Mucosa of rectum (tissue), 2 donors: ENCODE measurements around the gene SVIP.

Experiments used
- H3K27ac ChIP-seq, 2 donors: one replicate each; pipeline ENCODE4 v1.7.0; 2013; ENCODE audit warnings: inconsistent platforms in 2 of 2, low read depth in 2 of 2, low read length in 2 of 2
- H3K27me3 ChIP-seq, 2 donors: one replicate each; pipeline ENCODE4 v1.7.0; 2013; ENCODE audit warnings: low read length in 2 of 2; ENCODE audit not compliant: control insufficient read depth in 2 of 2, insufficient read depth in 2 of 2
- H3K36me3 ChIP-seq, 2 donors: one replicate each; pipeline ENCODE4 v1.7.0; 2013; ENCODE audit warnings: low read length in 2 of 2; ENCODE audit not compliant: control insufficient read depth in 2 of 2, insufficient read depth in 2 of 2
- H3K4me1 ChIP-seq, 2 donors: one replicate each; pipeline ENCODE4 v1.7.0; 2013; ENCODE audit warnings: low read length in 2 of 2, mild to moderate bottlenecking in 1 of 2; ENCODE audit not compliant: control insufficient read depth in 2 of 2, insufficient read depth in 2 of 2
- H3K4me3 ChIP-seq, 2 donors: one replicate each; pipeline ENCODE4 v1.7.0; 2013; ENCODE audit warnings: low read length in 2 of 2
- H3K9ac ChIP-seq, 2 donors: one replicate each; pipeline ENCODE4 v1.7.0; 2013; ENCODE audit warnings: low read length in 2 of 2, low read depth in 1 of 2, mild to moderate bottlenecking in 1 of 2
- H3K9me3 ChIP-seq, 2 donors: one replicate each; pipeline ENCODE4 v1.7.0; 2013; ENCODE audit warnings: low read length in 2 of 2; ENCODE audit not compliant: control insufficient read depth in 2 of 2
- donor health status: healthy.
- donor health status: Normal muscosa, but diverticular disease.

The SVIP gene

GRCh38 chr11:22797047-22797446 is 32.6 kb downstream of the SVIP start:
- no peak overlapping the region for H3K27ac ChIP-seq
- H3K4me3 ChIP-seq: no peak overlapping the region

GRCh38 chr11:22795914-22796313 is 33.7 kb downstream of the SVIP start:
- H3K9me3 ChIP-seq: no peaks in the 10 kb centered on the region

More at GRCh38 chr11:22797047-22797446, 32.6 kb downstream of the SVIP start:
- Histone ChIP-seq H3K9me3 (no peaks in the 10 kb centered on the region), H3K27me3 (no peaks in the 10 kb centered on the region), H3K4me1 (no peaks in the 10 kb centered on the region), H3K9ac (no peak overlapping the region), H3K36me3 (no peaks in the 10 kb centered on the region)

GRCh38 chr11:22792497-22792896 is 37.1 kb downstream of the SVIP start:
- H3K36me3 ChIP-seq: no peaks in the 10 kb centered on the region
- H3K9ac ChIP-seq: no peak overlapping the region
- H3K27ac ChIP-seq: no peak overlapping the region
- H3K9me3 ChIP-seq: no peaks in the 10 kb centered on the region
- H3K27me3 ChIP-seq: no peaks in the 10 kb centered on the region
- no peak overlapping the region for H3K4me3 ChIP-seq
- no peaks in the 10 kb centered on the region for H3K4me1 ChIP-seq

More at GRCh38 chr11:22795914-22796313, 33.7 kb downstream of the SVIP start:
- H3K4me3 ChIP-seq: no peak overlapping the region
- no peak overlapping the region for H3K27ac ChIP-seq
- H3K27me3 ChIP-seq: no peaks in the 10 kb centered on the region
- no peaks in the 10 kb centered on the region for H3K4me1 ChIP-seq
- H3K36me3 ChIP-seq: no peaks in the 10 kb centered on the region
- H3K9ac ChIP-seq: no peak overlapping the region

GRCh38 chr11:22787551-22788162 is 41.9 kb downstream of the SVIP start:
- no peaks in the 10 kb centered on the region for H3K27me3 ChIP-seq
- no peak overlapping the region for H3K27ac ChIP-seq
- H3K9me3 ChIP-seq: no peaks in the 10 kb centered on the region
- H3K4me1 ChIP-seq: no peaks in the 10 kb centered on the region
- H3K9ac ChIP-seq: no peak overlapping the region
- H3K4me3 ChIP-seq: no peak overlapping the region
- no peaks in the 10 kb centered on the region for H3K36me3 ChIP-seq

GRCh38 chr11:22787055-22787454 is 42.5 kb downstream of the SVIP start:
- no peaks in the 10 kb centered on the region for H3K4me1 ChIP-seq

GRCh38 chr11:22786475-22786874 is 43.1 kb downstream of the SVIP start:
- Histone ChIP-seq H3K4me1 (no peaks in the 10 kb centered on the region), H3K27me3 (no peaks in the 10 kb centered on the region), H3K36me3 (no peaks in the 10 kb centered on the region), H3K9ac (no peak overlapping the region), H3K27ac (no peak overlapping the region), H3K4me3 (no peak overlapping the region), H3K9me3 (no peaks in the 10 kb centered on the region)

More at GRCh38 chr11:22787055-22787454, 42.5 kb downstream of the SVIP start:
- H3K9me3 ChIP-seq: no peaks in the 10 kb centered on the region
- H3K27ac ChIP-seq: no peak overlapping the region
- H3K27me3 ChIP-seq: no peaks in the 10 kb centered on the region
- H3K36me3 ChIP-seq: no peaks in the 10 kb centered on the region
- no peak overlapping the region for H3K4me3 ChIP-seq
- no peak overlapping the region for H3K9ac ChIP-seq

GRCh38 chr11:22785251-22785650 is 44.4 kb downstream of the SVIP start:
- H3K9ac ChIP-seq: no peak overlapping the region
- H3K27me3 ChIP-seq: no peaks in the 10 kb centered on the region
- H3K4me3 ChIP-seq: no peak overlapping the region

GRCh38 chr11:22780952-22781593 is 48.5 kb downstream of the SVIP start:
- H3K4me1 ChIP-seq: no peaks in the 10 kb centered on the region
- no peaks in the 10 kb centered on the region for H3K36me3 ChIP-seq
- no peak overlapping the region for H3K9ac ChIP-seq
- H3K27me3 ChIP-seq: no peaks in the 10 kb centered on the region
- H3K9me3 ChIP-seq: no peaks in the 10 kb centered on the region
- no peak overlapping the region for H3K4me3 ChIP-seq
- no peak overlapping the region for H3K27ac ChIP-seq

More at GRCh38 chr11:22785251-22785650, 44.4 kb downstream of the SVIP start:
- H3K36me3 ChIP-seq: no peaks in the 10 kb centered on the region
- no peaks in the 10 kb centered on the region for H3K9me3 ChIP-seq
- no peaks in the 10 kb centered on the region for H3K4me1 ChIP-seq
- H3K27ac ChIP-seq: no peak overlapping the region

- Histone ChIP-seq H3K27me3 (no peaks in the 10 kb centered on the region), H3K9ac (no peak overlapping the region), H3K9me3 (no peaks in the 10 kb centered on the region), H3K4me3 (no peak overlapping the region), H3K27ac (no peak overlapping the region), H3K4me1 (no peaks in the 10 kb centered on the region), H3K36me3 (no peaks in the 10 kb centered on the region)
Observed at GRCh38 chr11:22779850-22780249, 49.8 kb downstream of the SVIP start.

- Histone ChIP-seq H3K4me1 (no peaks in the 10 kb centered on the region), H3K9ac (no peak overlapping the region), H3K27ac (no peak overlapping the region), H3K4me3 (no peak overlapping the region), H3K36me3 (no peaks in the 10 kb centered on the region), H3K9me3 (no peaks in the 10 kb centered on the region), H3K27me3 (no peaks in the 10 kb centered on the region)
Observed at GRCh38 chr11:22778642-22779041, 51.0 kb downstream of the SVIP start.
